ENCODE data around the gene ACSM4.
"Not testable (repeated sequence)": the region's sequence is repeated elsewhere in the genome, so short reads cannot be mapped to it uniquely, and the experiment has no call there.

The ACSM4 gene

DNA sequence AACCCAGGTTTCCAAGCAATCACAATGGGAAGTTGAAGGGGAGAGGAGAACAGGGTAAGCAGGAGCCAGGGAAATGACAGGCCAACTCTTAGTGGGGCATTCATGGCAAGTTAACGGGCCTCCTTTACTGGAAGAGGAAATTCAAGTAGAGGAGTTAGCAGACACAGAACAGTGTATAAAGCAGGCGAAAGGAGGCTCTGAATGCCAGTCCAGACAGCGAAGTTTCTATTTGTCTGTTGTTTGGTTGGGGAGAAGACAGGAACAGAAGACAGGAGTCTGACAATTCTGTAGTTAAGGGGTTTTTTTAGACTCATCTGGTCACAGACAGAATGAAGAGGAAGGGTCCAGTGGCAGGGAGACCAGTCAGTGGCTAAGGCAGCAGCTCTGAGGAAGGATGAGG lies at the start of gene ACSM4:
Gene ACSM4, plus strand, starts transcription at position 301 of the 400 bp plus-strand sequence. CDS start 260 bp downstream, outside the sequence.
- DNase-seq (ENCODE audit: low read depth, low spot score), result no peak
- ChIA-PET CTCF (no interaction called here), POLR2A (no interaction called here)
- no peak within 1 kb of the TSS for H3K4me3 ChIP-seq (ENCODE audit: low read depth, low read length)
- TF ChIP-seq, protein P1, sequence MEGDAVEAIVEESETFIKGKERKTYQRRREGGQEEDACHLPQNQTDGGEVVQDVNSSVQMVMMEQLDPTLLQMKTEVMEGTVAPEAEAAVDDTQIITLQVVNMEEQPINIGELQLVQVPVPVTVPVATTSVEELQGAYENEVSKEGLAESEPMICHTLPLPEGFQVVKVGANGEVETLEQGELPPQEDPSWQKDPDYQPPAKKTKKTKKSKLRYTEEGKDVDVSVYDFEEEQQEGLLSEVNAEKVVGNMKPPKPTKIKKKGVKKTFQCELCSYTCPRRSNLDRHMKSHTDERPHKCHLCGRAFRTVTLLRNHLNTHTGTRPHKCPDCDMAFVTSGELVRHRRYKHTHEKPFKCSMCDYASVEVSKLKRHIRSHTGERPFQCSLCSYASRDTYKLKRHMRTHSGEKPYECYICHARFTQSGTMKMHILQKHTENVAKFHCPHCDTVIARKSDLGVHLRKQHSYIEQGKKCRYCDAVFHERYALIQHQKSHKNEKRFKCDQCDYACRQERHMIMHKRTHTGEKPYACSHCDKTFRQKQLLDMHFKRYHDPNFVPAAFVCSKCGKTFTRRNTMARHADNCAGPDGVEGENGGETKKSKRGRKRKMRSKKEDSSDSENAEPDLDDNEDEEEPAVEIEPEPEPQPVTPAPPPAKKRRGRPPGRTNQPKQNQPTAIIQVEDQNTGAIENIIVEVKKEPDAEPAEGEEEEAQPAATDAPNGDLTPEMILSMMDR (IDR thresholded peaks at IDR 0.05; ENCODE audit: insufficient read depth, low read length, missing control alignments), result no peak

- TF ChIP-seq, protein P1 (IDR thresholded peaks at IDR 0.05; ENCODE audit: insufficient read depth, low read length, missing control alignments), result no peak
- ChIA-PET CTCF (no interaction called here), POLR2A (no interaction called here)
- no peak for DNase-seq (ENCODE audit: low read depth, low spot score)
- H3K4me3 ChIP-seq (ENCODE audit: low read depth, low read length), result no peak overlapping the region
These were observed 44.8 kb upstream of the ACSM4 start for GRCh38 chr12:7259060-7259459.

GRCh38 chr12:7264538-7264937 lies 39.3 kb upstream of the ACSM4 start:
- ChIA-PET POLR2A (no interaction called here), CTCF (interaction anchor here (1.2 kb wide), 1 partner anchor 196 kb away, joined by 3 read pairs; no protein-coding TSS in a partner anchor)
- H3K4me3 ChIP-seq (ENCODE audit: low read depth, low read length), result no peak overlapping the region
- TF ChIP-seq, protein P1 (IDR thresholded peaks at IDR 0.05; ENCODE audit: insufficient read depth, low read length, missing control alignments), result no peak
- no peak for DNase-seq (ENCODE audit: low read depth, low spot score)

- CTCF ChIA-PET, result no interaction called here
- H3K4me3 ChIP-seq (ENCODE audit: low read depth, low read length), result no peak overlapping the region
- POLR2A ChIA-PET, result no interaction called here
- TF ChIP-seq, protein P1 (IDR thresholded peaks at IDR 0.05; ENCODE audit: insufficient read depth, low read length, missing control alignments), result no peak
- DNase-seq (ENCODE audit: low read depth, low spot score), result no peak
These were observed 38.6 kb upstream of the ACSM4 start for GRCh38 chr12:7265251-7265650.

DNA sequence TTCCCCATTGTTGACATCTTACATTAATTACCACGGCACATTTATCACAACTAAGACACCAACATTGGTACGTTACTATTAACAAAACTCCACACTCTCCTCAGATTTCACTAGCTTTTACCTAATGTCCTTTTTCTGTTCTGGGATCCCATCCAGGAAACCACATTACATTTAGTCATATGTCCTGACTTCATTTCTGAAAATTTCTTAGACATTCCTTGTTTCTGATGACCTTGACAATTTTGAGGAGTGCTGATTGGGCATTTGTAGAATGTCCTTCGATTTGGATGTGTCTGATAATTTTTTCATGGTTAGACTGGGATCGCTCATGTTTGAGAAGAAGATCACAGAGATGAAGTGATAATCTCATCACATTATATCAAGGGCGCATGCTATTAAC lies 34.6 kb upstream of the ACSM4 start:
- DNase-seq (ENCODE audit: low read depth, low spot score), result no peak
- TF ChIP-seq, protein P1 (IDR thresholded peaks at IDR 0.05; ENCODE audit: insufficient read depth, low read length, missing control alignments), result no peak
- POLR2A ChIA-PET, result no interaction called here
- no peak overlapping the region for H3K4me3 ChIP-seq (ENCODE audit: low read depth, low read length)
- CTCF ChIA-PET, result no interaction called here

DNA sequence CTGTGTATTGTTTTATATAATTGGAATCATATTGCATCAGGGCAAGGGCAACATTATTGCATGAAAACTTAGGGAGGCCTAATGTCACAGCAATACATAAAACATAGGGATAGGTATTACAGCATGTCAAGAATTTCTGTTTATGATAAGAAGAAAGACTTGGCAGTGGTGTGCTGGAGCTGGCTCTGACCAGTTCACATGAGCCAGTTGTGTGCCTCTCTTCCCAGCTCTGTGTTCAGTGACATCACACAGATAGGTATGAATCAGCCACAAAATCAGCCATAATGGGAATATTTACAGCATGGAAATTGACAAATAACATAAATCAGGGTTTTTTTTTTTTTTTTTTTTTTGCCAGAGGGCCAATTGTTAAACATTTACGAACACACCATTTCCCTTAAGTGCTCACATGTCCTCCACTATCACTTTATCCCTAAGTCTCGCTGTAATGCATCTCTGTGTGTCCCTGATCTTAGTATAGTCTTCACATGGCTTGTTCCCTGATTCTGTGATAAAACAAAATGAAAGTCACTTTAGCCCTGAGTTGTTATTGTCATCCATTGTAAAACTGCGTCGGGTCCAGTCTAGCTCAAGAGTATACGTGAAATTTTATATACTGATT lies 31.9 kb upstream of the ACSM4 start:
- ChIA-PET CTCF (interaction anchor here (0.6 kb wide), 1 partner anchor 533 kb away, joined by 3 read pairs; no protein-coding TSS in a partner anchor), POLR2A (no interaction called here)
- H3K4me3 ChIP-seq (ENCODE audit: low read depth, low read length), result no peak overlapping the region
- TF ChIP-seq, protein P1 (IDR thresholded peaks at IDR 0.05; ENCODE audit: insufficient read depth, low read length, missing control alignments), result no peak
- no peak for DNase-seq (ENCODE audit: low read depth, low spot score)

DNA sequence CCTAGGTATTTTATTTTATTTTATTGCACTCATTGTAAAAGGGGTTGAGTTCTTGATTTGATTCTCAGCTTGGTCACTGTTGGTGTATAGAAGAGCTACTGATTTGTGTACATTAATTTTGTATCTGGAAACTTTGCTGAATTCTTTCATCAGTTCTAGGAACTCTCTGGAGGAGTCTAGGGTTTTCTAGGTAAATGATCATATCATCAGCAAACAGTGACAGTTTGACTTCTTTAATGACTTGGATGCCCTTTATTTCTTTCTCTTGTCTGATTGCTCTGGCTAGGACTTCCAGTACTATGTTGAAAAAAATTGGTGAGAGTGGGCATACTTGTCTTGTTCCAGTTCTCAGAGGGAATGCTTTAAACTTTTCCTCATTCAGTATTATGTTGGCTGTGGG lies 28.4 kb upstream of the ACSM4 start:
- CTCF ChIA-PET; POLR2A ChIA-PET; H3K4me3 ChIP-seq (ENCODE audit: low read depth, low read length); DNase-seq (ENCODE audit: low read depth, low spot score): not testable (repeated sequence)
